Endothelial cell of umbilical vein (primary cell): ENCODE measurements around the gene ZYX. TPM values are rescaled to one million over a fixed set of nuclear protein-coding genes. Genes with fewer than 3 reads are reported as not detected.

Source experiments
- BruUV-seq: library from RNA; stranded (reverse); fragments of 400-500 nt; replicated peaks from 2 replicates; lab custom pipeline; 2021; lab: Mats Ljungman, UMichigan
- CTCF ChIA-PET: fragments of 300-600, 350-600 bp; sonication (Branson Sonifier 250); formaldehyde crosslinking; loops from one replicate; lab custom pipeline; 2021; ENCODE audit warnings: antibody characterized with exemption, inconsistent platforms; lab: Charles Lee
- POLR2A ChIA-PET: fragments of 300-600, 350-600 bp; sonication (Branson Sonifier 250); formaldehyde crosslinking; loops from one replicate; lab custom pipeline; 2021; ENCODE audit warnings: antibody characterized with exemption, inconsistent platforms; lab: Charles Lee
- DNase-seq: peaks from one replicate; pipeline ENCODE4 v3.0.0-alpha.2; 2011; ENCODE audit warnings: low read depth, low spot score
- FAIRE-seq: peaks from 2 replicates; lab custom pipeline; 2011; peaks lifted over from hg19 to GRCh38; lab: Jason Lieb, UNC
- H2AFZ ChIP-seq: 2 replicates; pipeline ENCODE4 v1.6.0; 2012; ENCODE audit warnings: low read depth, low read length, control low read depth, inconsistent platforms
- H3K27ac ChIP-seq: 2 replicates; pipeline ENCODE4 v1.5.1; 2011; ENCODE audit warnings: low read depth, mild to moderate bottlenecking, control low read depth, low read length, moderate library complexity; ENCODE audit not compliant: insufficient read depth
- H3K27me3 ChIP-seq, 2 experiments: 2 replicates each; pipeline versions ENCODE4 v1.6.0 to v1.6.1; 2011; ENCODE audit warnings: low read length in 2 of 2, mixed read lengths in 1 of 2; ENCODE audit not compliant: control insufficient read depth in 2 of 2, insufficient read depth in 2 of 2
- H3K36me3 ChIP-seq, 2 experiments: 2 replicates in 1 of 2; 3 replicates in 1 of 2; pipeline ENCODE4 v1.5.1; 2011; ENCODE audit warnings: low read length in 2 of 2, mild to moderate bottlenecking in 1 of 2, moderate library complexity in 1 of 2; ENCODE audit not compliant: control insufficient read depth in 2 of 2, insufficient read depth in 2 of 2; ENCODE audit errors: extremely low read depth in 1 of 2
- H3K4me1 ChIP-seq: 3 replicates; pipeline ENCODE4 v1.5.1; 2011; ENCODE audit warnings: mild to moderate bottlenecking, low read length; ENCODE audit not compliant: control insufficient read depth, insufficient read depth; ENCODE audit errors: extremely low read depth
- H3K4me2 ChIP-seq: 2 replicates; pipeline ENCODE4 v1.6.1; 2011; ENCODE audit warnings: low read length, control low read depth, mixed read lengths; ENCODE audit not compliant: insufficient read depth
- H3K4me3 ChIP-seq, 3 experiments: fragments of 200-600 bp in 1 of 3; sonication (generic), shearing (Covaris generic) in 1 of 3; replicated peaks in 1 of 3; 2 replicates each; pipeline ENCODE4 v1.5.1; 2011 to 2016; ENCODE audit warnings: control low read depth in 3 of 3, low read length in 3 of 3, mild to moderate bottlenecking in 2 of 3, inconsistent platforms in 1 of 3, low read depth in 1 of 3, moderate library complexity in 1 of 3; ENCODE audit not compliant: insufficient read depth in 1 of 3
- H3K79me2 ChIP-seq: 2 replicates; pipeline ENCODE4 v1.6.0; 2012; ENCODE audit warnings: low read length, inconsistent platforms; ENCODE audit not compliant: control insufficient read depth, insufficient read depth
- H3K9ac ChIP-seq: replicated peaks from 2 replicates; pipeline ENCODE3; 2011; ENCODE audit warnings: low read length, control low read depth; ENCODE audit not compliant: insufficient read depth; ENCODE audit errors: extremely low read depth
- H3K9me1 ChIP-seq: replicated peaks from 3 replicates; pipeline ENCODE4 v1.6.0; 2011; ENCODE audit warnings: mild to moderate bottlenecking, low read length; ENCODE audit not compliant: control insufficient read depth, insufficient read depth; ENCODE audit errors: extremely low read depth
- H3K9me3 ChIP-seq: replicated peaks from 2 replicates; pipeline ENCODE4 v1.5.1; 2012; ENCODE audit warnings: low read length, inconsistent platforms; ENCODE audit not compliant: control insufficient read depth, insufficient read depth
- H4K20me1 ChIP-seq: replicated peaks from 2 replicates; pipeline ENCODE3; 2011; ENCODE audit warnings: mild to moderate bottlenecking, low read length; ENCODE audit not compliant: control insufficient read depth, insufficient read depth; ENCODE audit errors: extremely low read depth
- CTCF ChIP-seq, 2 donors: IDR thresholded peaks; 1 replicate in 1 of 2; 2 replicates in 1 of 2; pipeline ENCODE4 v1.5.1; 2011; ENCODE audit warnings: low read length in 2 of 2, mild to moderate bottlenecking in 2 of 2, moderate library complexity in 2 of 2, control low read depth in 1 of 2, inconsistent platforms in 1 of 2, low read depth in 1 of 2; ENCODE audit not compliant: insufficient read depth in 1 of 2; ENCODE audit errors: extremely low read depth in 1 of 2
- EZH2 ChIP-seq: IDR thresholded peaks from 2 replicates; pipeline ENCODE4 v1.6.1; 2012; ENCODE audit warnings: borderline replicate concordance, low read depth, mild to moderate bottlenecking, moderate library complexity, low read length, inconsistent platforms; ENCODE audit not compliant: severe bottlenecking
- FOS ChIP-seq: IDR thresholded peaks from 2 replicates; pipeline ENCODE4 v1.6.1; 2011; ENCODE audit warnings: mild to moderate bottlenecking, low read length, moderate library complexity, borderline replicate concordance; ENCODE audit not compliant: insufficient read depth
- GATA2 ChIP-seq: IDR thresholded peaks from 2 replicates; pipeline ENCODE4 v1.7.0; 2011; ENCODE audit warnings: low read depth, mild to moderate bottlenecking, moderate library complexity, mixed read lengths, low read length; ENCODE audit not compliant: insufficient read length, insufficient read depth
- JUN ChIP-seq: IDR thresholded peaks from 2 replicates; pipeline ENCODE4 v1.6.1; 2011; ENCODE audit warnings: borderline replicate concordance, low read depth; ENCODE audit not compliant: insufficient read length, insufficient read depth
- MAX ChIP-seq: IDR thresholded peaks from 2 replicates; pipeline ENCODE4 v1.6.1; 2011; ENCODE audit not compliant: insufficient read depth, insufficient read length
- MYC ChIP-seq: IDR thresholded peaks from one replicate; pipeline ENCODE4 v1.6.1; 2011; ENCODE audit warnings: mild to moderate bottlenecking, low read depth, low read length
- POLR2A ChIP-seq: IDR thresholded peaks from 2 replicates; pipeline ENCODE4 v1.6.1; 2012; ENCODE audit warnings: low read depth, mild to moderate bottlenecking, control low read depth, low read length
- POLR2AphosphoS5 ChIP-seq: IDR thresholded peaks from 2 replicates; pipeline ENCODE4 v1.6.1; 2012; ENCODE audit warnings: low read depth, mild to moderate bottlenecking, control low read depth, low read length, moderate library complexity; ENCODE audit not compliant: insufficient read depth
- dilution Hi-C: fragments of 300-500 bp; cut with MboI; formaldehyde crosslinking; loops from one replicate; pipeline ENCODE4 v1.15.0; 2019; ENCODE audit warnings: low sequenced_read_pairs; ENCODE audit not compliant: extremely low pct_ligation_motif_present
- intact Hi-C: fragments of 100-400 bp; cut with micrococcal nuclease; formaldehyde crosslinking; loops from one replicate; pipeline ENCODE4 v1.10.0; 2022
- polyA plus RNA-seq, 4 experiments: library from polyadenylated mRNA; depleted of rRNA in 3 of 4; stranded (reverse) in 3 of 4; unstranded in 1 of 4; fragments of >200 nt; gene quantifications; 2 replicates each; pipeline versions ENCODE4 v1.2.1 to v1.2.3, GENCODE V29; 2011 to 2012; ENCODE audit warnings: missing spikeins in 1 of 4
- total RNA-seq: library from RNA; stranded (reverse); gene quantifications from 2 replicates; pipeline ENCODE4 v1.2.3, GENCODE V29; 2021

Gene ZYX
- total and polyA plus RNA-seq, 2 donors (not counting 3 experiments of a cell fraction or from before 2014, with no cell fraction given): 196 to 545 TPM

GRCh38 chr7:143390773-143391317 is 9.7 kb downstream of the ZYX start:
- dilution Hi-C loops: loop anchor here (25.0 kb wide), 1 partner anchor 121 kb away; no protein-coding TSS in a partner anchor
- TF ChIP-seq POLR2AphosphoS5 (no peak), FOS (no peak), EZH2 (no peak), MYC (no peak), CTCF (IDR thresholded peaks at IDR 0.05; ENCODE audit: extremely low read depth in 1 of 2, insufficient read depth in 1 of 2, low read depth in 1 of 2, low read length in 2 of 2) (no peak), MAX (no peak), GATA2 (no peak), POLR2A (no peak), JUN (no peak)
- peak overlapping the region; percentile 3 for H3K4me2 ChIP-seq
- H3K4me1 ChIP-seq: peaks cover 82% of the 10 kb centered on the region
- no peaks in the 10 kb centered on the region for H3K9me1 ChIP-seq
- peak overlapping the region; percentile 40 for H3K9ac ChIP-seq
- DNase-seq: no peak
- H3K27ac ChIP-seq: peak overlapping the region; percentile 88
- ChIA-PET CTCF (interaction anchor here (1.2 to 4.5 kb wide), 8 partner anchors 9 to 150 kb away, joined by 3 to 24 read pairs (median 8); partner anchors contain the start of gene EPHA1), POLR2A (interaction anchor here (1.6 to 2.9 kb wide), 2 partner anchors 9 to 11 kb away, joined by 7 to 8 read pairs; no protein-coding TSS in a partner anchor)
- intact Hi-C loops: loop anchor here (1.0 to 5.0 kb wide), 3 partner anchors 8 to 584 kb away; no protein-coding TSS in a partner anchor
- H3K79me2 ChIP-seq: peaks cover 37% of the 10 kb centered on the region
- H3K36me3 ChIP-seq: peaks cover 19 to 39% of the 10 kb centered on the region in 2 experiments
- no peaks in the 10 kb centered on the region for H3K27me3 ChIP-seq
- BruUV-seq: TSS peak; percentile 93
- no peaks in the 10 kb centered on the region for H3K9me3 ChIP-seq
- H2AFZ ChIP-seq: no peak overlapping the region
- FAIRE-seq: no peak
- no peak overlapping the region for H3K4me3 ChIP-seq
- no peaks in the 10 kb centered on the region for H4K20me1 ChIP-seq
